ENCODE results near the gene CRNKL1.
A peak's percentile ranks its signal among the peaks of the same experiment; 100 is the strongest.

CRNKL1 gene

GRCh38 chr20:20060234-20060998 lies 8.2 kb upstream of the CRNKL1 start:
- DNase-seq = no peak

DNA sequence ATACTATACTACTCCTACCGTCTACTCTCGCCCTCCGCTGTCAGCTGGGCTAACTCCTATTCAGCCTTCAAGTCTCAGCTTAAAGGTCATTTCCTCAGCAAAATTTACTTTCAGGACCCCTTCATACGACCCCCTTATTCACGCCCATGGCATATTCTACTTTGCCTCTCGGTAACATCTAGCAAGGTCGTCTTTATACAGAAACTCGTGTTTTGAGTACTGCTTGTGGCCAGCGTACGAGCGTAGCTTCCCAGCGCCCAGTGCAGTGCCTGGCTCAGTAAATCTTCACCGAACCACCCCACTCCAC lies 546 bp downstream of the CRNKL1 start:
- DNase-seq = no peak

DNA sequence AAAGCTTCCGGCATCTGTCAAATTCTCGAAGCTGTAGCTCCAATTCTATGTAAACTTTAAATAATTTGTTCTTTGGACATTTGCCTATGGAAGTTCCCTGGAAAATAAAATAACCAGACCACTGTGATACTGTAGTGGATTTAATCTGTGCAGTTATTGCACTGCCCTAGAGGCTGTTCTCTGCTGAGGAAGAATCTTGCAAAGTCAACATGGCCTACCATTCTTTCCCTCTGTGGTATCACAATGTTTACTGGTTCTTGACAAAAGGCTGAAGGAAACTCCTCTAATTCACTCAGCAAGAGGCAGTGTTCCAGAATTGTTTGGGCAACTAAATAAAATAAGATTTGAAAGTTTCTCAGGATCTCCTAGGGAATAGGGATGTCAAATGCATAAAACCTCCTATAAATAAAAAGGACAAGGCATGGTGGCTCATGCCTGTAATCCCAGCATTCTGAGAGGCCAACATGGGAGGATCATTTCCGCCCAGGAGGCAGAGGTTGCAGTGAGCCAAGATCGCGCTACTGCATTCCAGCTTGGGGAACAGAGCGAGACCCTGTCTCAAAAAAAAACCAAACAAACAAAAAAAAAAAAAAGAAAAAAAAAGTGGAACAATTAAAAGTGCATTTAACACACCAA lies 12.4 kb downstream of the CRNKL1 start:
- no peak for DNase-seq

GRCh38 chr20:20038586-20038985 lies 13.7 kb downstream of the CRNKL1 start:
- DNase-seq = no peak

GRCh38 chr20:20037960-20038359 lies 14.3 kb downstream of the CRNKL1 start:
- DNase-seq = no peak

GRCh38 chr20:20036756-20037155 lies 15.5 kb downstream of the CRNKL1 start:
- DNase-seq = no peak

- no peak for DNase-seq
Observed at GRCh38 chr20:20034486-20034885, 17.8 kb downstream of the CRNKL1 start.

- no peak for DNase-seq
Observed at GRCh38 chr20:20031790-20032189, 20.5 kb downstream of the CRNKL1 start.

DNA sequence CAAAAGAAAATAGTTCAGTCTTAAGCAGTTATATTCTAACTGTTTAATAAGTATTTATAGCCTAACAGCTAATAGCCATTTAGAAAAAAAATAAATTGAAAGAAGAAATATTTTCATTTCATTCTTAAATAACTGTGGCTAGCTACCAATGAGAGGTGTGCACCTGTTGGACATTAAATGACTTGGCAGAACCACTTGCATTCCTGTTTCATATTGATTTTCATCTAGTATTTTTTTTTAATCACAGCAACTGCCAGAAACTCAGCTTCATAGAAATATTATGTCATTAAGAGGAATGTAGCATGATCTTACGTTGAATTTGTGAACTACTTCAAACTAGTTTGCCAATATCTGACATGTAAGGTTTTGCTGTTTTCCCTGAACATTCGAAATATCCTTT lies 25.0 kb downstream of the CRNKL1 start:
- DNase-seq = no peak

- no peak for DNase-seq
Observed at GRCh38 chr20:20024942-20025341, 27.3 kb downstream of the CRNKL1 start.

GRCh38 chr20:20023395-20023794 lies 28.9 kb downstream of the CRNKL1 start:
- no peak for DNase-seq

DNA sequence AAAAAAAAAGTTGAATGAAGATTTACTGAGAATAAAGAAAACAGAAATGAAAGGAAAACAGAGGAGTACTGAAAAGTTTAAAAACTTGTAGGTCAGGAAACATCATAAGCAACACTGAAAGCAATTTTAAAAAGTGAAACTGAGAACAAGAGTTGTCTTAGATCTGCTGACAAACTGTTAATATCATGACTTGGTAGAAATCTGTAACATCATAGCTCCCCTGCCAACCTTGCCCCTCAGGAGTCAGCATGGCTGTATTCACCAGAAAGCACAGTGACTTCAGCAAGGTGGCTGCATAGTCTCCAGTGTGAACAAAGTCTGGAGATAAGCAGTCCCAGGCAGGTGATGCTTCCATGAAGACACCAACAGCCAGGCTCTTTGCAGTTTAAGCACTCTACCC lies 29.8 kb downstream of the CRNKL1 start:
- no peak for DNase-seq

- no peak for DNase-seq
Observed at GRCh38 chr20:20021835-20022234, 30.4 kb downstream of the CRNKL1 start.

GRCh38 chr20:20020908-20021307 lies 31.4 kb downstream of the CRNKL1 start:
- DNase-seq = no peak

DNA sequence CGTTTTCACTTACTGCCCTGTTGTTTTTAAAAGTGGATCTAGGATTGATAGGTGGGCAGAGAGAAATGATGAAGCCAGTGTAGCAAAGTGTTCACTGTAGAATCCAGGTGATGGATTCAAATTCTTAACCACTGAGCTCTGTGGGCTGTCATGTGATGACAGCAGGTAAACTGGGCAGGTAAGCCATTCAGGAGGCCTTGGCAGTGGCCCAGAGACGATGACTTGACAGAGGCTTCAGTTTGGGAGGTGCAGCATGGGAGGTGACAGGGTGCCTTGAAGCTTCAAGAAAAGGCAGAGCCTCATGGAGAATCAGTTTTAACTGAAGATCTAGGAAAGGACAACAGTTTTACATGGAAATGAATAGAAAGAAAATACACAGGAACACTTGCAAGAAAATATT lies 33.1 kb downstream of the CRNKL1 start:
- DNase-seq = no peak

GRCh38 chr20:20018366-20018765 lies 33.9 kb downstream of the CRNKL1 start:
- no peak for DNase-seq

DNA sequence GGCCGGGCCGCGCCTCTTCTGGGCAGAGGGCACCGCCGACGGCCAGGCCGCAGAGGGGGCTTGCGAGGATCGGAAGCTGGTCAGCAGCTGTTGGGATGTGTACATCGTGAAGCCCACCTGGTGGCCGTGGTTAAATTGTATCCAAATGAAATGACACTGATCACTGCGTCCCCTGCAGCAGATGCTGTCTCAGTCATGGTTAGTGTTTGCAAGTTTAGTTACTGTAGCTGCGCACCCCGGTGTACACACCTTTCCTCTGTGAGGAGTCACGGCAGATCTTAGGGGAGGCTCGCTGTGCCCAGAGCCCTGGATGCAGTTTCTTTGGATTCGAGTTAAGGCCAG lies 34.5 kb downstream of the CRNKL1 start:
- no peak for DNase-seq

DNA sequence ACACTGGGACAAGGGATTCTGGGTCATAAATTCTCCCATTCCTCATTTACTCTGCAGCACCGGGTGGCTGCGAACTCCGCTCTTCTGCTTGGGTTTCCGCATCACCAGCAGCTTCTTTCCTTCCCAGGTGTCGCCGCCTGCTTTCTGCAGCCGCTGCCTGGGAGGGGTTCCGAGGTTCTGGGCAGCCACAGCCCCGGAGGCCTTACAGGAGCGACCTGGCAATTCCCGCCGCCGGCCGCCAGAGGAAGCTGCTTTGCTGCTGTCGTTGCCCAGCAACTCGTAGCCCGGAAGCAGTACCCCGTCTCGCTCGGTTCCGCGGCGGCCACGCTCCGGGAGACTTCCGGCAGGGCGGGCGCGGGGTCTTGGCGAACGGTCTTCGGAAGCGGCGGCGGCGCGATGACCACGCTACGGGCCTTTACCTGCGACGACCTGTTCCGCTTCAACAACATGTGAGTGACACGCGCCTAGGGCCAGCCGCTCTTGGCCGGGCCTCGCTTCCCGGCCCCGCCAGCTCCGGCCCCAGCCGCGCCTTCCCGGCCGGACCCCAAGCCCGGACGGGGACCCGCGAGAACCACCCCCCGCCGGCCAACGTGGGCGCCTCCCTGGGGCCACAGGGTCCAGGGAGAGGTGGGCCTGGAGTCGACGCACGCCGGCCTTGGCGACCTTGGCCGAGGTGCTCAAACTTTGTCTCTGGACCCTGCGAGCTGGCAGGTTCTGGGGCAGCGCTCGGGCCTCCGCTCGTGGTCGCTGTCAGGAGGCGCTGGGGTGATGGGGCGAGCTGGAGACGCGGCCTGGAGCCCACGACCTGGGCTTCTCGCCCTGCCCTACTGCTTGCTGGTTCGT lies 35.0 kb downstream of the CRNKL1 start, which contains the start of gene NAA20:
Gene NAA20 (plus strand): TSS at position 362 of the 843 bp plus-strand sequence. CDS start 35 bp downstream, at position 397.
- DNase-seq = peak; percentile 96

DNA sequence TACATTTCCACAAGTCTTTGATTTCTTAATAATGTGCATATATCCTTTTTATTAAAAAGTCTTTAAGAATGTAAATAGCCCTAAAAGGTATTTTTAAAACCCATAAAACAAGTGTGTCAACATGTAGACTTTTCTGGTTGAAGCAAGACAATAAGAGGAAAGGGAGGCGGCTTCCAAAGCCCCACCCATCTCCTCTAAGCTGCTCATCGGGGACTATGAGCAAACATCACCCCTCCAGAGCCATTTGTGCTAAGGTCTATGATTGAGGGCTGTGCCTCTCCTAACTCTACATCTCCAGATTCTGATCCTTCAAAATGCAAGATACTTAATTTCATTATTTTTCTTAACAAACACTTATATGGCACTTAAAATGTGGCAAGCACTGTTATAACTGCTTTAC lies 37.6 kb downstream of the CRNKL1 start:
- DNase-seq = no peak

- no peak for DNase-seq
Observed at GRCh38 chr20:20012541-20012940, 39.7 kb downstream of the CRNKL1 start.

- no peak for DNase-seq
Observed at GRCh38 chr20:20010639-20011500, 41.4 kb downstream of the CRNKL1 start.

GRCh38 chr20:20009784-20010253 lies 42.4 kb downstream of the CRNKL1 start:
- no peak for DNase-seq

GRCh38 chr20:20005342-20005741 lies 46.9 kb downstream of the CRNKL1 start:
- DNase-seq = no peak

All from activated effector memory CD4-positive, alpha-beta T cell treated with anti-CD3 and anti-CD28 coated beads, Interleukin-2, amount 50 U/mL, for 16 hours (primary cell).